Naive B cell (primary cell): ENCODE data around the gene RAE1. TPM values are rescaled to one million over a fixed set of nuclear protein-coding genes. Genes with fewer than 3 reads are reported as not detected.

Source experiments
- ATAC-seq, 2 donors: fragments of 150-1000 bp; cut with Tn5 transposase; 2 replicates each; pipeline ENCODE4 v1.10.0; 2021; ENCODE audit warnings: low read depth in 2 of 2, mild to moderate bottlenecking in 2 of 2, moderate library complexity in 2 of 2
- DNase-seq: peaks from one replicate; pipeline ENCODE4 v3.0.0; 2022
- H3K27ac Mint-ChIP-seq, 6 donors: one replicate each; pipeline ENCODE4 v1.8.0; 2020 to 2022; ENCODE audit warnings: mild to moderate bottlenecking in 6 of 6, mixed read lengths in 6 of 6, moderate library complexity in 5 of 6, inconsistent platforms in 2 of 6
- H3K27me3 Mint-ChIP-seq, 3 donors: one replicate each; pipeline ENCODE4 v1.8.0; 2021 to 2022; ENCODE audit warnings: mixed read lengths in 3 of 3, mild to moderate bottlenecking in 1 of 3
- H3K36me3 Mint-ChIP-seq, 2 donors: one replicate each; pipeline ENCODE4 v1.8.0; 2020 to 2022; ENCODE audit warnings: mixed read lengths in 2 of 2, inconsistent platforms in 1 of 2, mild to moderate bottlenecking in 1 of 2
- H3K4me1 Mint-ChIP-seq, 3 donors: one replicate each; pipeline ENCODE4 v1.8.0; 2020 to 2022; ENCODE audit warnings: mixed read lengths in 3 of 3, inconsistent platforms in 1 of 3, mild to moderate bottlenecking in 1 of 3, moderate library complexity in 1 of 3
- H3K4me3 Mint-ChIP-seq, 8 donors: one replicate each; pipeline ENCODE4 v1.8.0; 2020 to 2022; ENCODE audit warnings: mild to moderate bottlenecking in 8 of 8, mixed read lengths in 8 of 8, moderate library complexity in 8 of 8, inconsistent platforms in 2 of 8
- H3K9me3 Mint-ChIP-seq, 7 donors: one replicate each; pipeline ENCODE4 v1.8.0; 2020 to 2022; ENCODE audit warnings: mixed read lengths in 7 of 7, mild to moderate bottlenecking in 5 of 7, inconsistent platforms in 2 of 7, moderate library complexity in 1 of 7
- polyA plus RNA-seq, 6 donors: library from polyadenylated mRNA; unstranded; fragments of 300-500 nt; fragmentation: Illumina TruSeq; gene quantifications; one replicate each; pipeline ENCODE4 v1.2.3, GENCODE V29; 2021; ENCODE audit warnings: low read depth in 6 of 6

RAE1 gene
- polyA plus RNA-seq, 6 donors from 2014 or later, result 31.1 to 55.1 (median 39.8) TPM

GRCh38 chr20:57388953-57389694 is 38.1 kb downstream of the RAE1 start:
- peak; percentile 80 for DNase-seq
- H3K4me3 Mint-ChIP-seq, result peak overlapping the region; percentile 86 to 96 (median 90)
- ATAC-seq, result peak; percentile 24 to 31
- H3K27ac Mint-ChIP-seq, result peak overlapping the region; percentile 99 to 100 (median 100)
- H3K27me3 Mint-ChIP-seq, result no peaks in the 10 kb centered on the region
- H3K4me1 Mint-ChIP-seq, result peaks cover 33 to 38% (median 38%) of the 10 kb centered on the region in 3 donors
- no peaks in the 10 kb centered on the region for H3K9me3 Mint-ChIP-seq
- H3K36me3 Mint-ChIP-seq, result peaks cover 7 to 21% of the 10 kb centered on the region in 2 donors

GRCh38 chr20:57389695-57390603 is 38.9 kb downstream of the RAE1 start:
- Mint-ChIP-seq H3K4me1 (peaks cover 41 to 46% (median 41%) of the 10 kb centered on the region in 3 donors), H3K27me3 (no peaks in the 10 kb centered on the region), H3K27ac (peak overlapping the region; percentile 99 to 100 (median 100)), H3K4me3 (peak overlapping the region; percentile 86 to 96 (median 90)), H3K36me3 (peaks cover 7 to 17% of the 10 kb centered on the region in 2 donors), H3K9me3 (no peaks in the 10 kb centered on the region)
- peak; percentile 22 to 31 for ATAC-seq
- DNase-seq, result peak; percentile 77

GRCh38 chr20:57390604-57391438 is 39.8 kb downstream of the RAE1 start, which contains the start of gene RBM38:
RBM38 (plus strand) TSS chr20:57391396; CDS start chr20:57391582, 186 bp downstream.
- peaks cover 7 to 17% of the 10 kb centered on the region in 2 donors for H3K36me3 Mint-ChIP-seq
- no peaks in the 10 kb centered on the region for H3K27me3 Mint-ChIP-seq
- H3K9me3 Mint-ChIP-seq, result no peaks in the 10 kb centered on the region
- DNase-seq, result peak; percentile 82
- H3K4me3 Mint-ChIP-seq, result peak within 1 kb of the TSS; percentile 87 to 98 (median 95)
- ATAC-seq, result peak; percentile 49 to 58
- H3K27ac Mint-ChIP-seq, result peak within 1 kb of the TSS; percentile 99 to 100 (median 100)
- H3K4me1 Mint-ChIP-seq, result peaks cover 41 to 53% (median 45%) of the 10 kb centered on the region in 3 donors

GRCh38 chr20:57391439-57392301 is 40.6 kb downstream of the RAE1 start:
- Mint-ChIP-seq H3K27ac (peak overlapping the region; percentile 98 to 100 (median 100)), H3K4me3 (peak overlapping the region; percentile 82 to 98 (median 95)), H3K27me3 (no peaks in the 10 kb centered on the region), H3K4me1 (peaks cover 43 to 62% (median 54%) of the 10 kb centered on the region in 3 donors), H3K9me3 (no peaks in the 10 kb centered on the region), H3K36me3 (peaks cover 7 to 17% of the 10 kb centered on the region in 2 donors)
- ATAC-seq (no peak), DNase-seq (peak; percentile 38)

GRCh38 chr20:57392512-57393271 is 41.6 kb downstream of the RAE1 start:
- Mint-ChIP-seq H3K9me3 (no peaks in the 10 kb centered on the region), H3K4me1 (peaks cover 53 to 72% (median 64%) of the 10 kb centered on the region in 3 donors), H3K36me3 (peaks cover 7 to 17% of the 10 kb centered on the region in 2 donors), H3K27ac (peak overlapping the region; percentile 98 to 100 (median 100)), H3K27me3 (no peaks in the 10 kb centered on the region), H3K4me3 (peak overlapping the region; percentile 82 to 98 (median 95))
- ATAC-seq (peak; percentile 34 to 35), DNase-seq (peak; percentile 87)

- ATAC-seq, result no peak
- Mint-ChIP-seq H3K4me1 (peaks cover 57 to 76% (median 69%) of the 10 kb centered on the region in 3 donors), H3K9me3 (no peaks in the 10 kb centered on the region), H3K36me3 (peaks cover 7 to 17% of the 10 kb centered on the region in 2 donors), H3K27ac (peak overlapping the region; percentile 98 to 100 (median 100)), H3K4me3 (peak overlapping the region; percentile 82 to 98 (median 95)), H3K27me3 (no peaks in the 10 kb centered on the region)
- DNase-seq, result no peak
Measured at GRCh38 chr20:57393321-57394120, 42.5 kb downstream of the RAE1 start.

GRCh38 chr20:57394121-57395082 is 43.3 kb downstream of the RAE1 start:
- Mint-ChIP-seq H3K27me3 (no peaks in the 10 kb centered on the region), H3K36me3 (peaks cover 7 to 26% of the 10 kb centered on the region in 2 donors), H3K27ac (peak overlapping the region; percentile 99 to 100 (median 100)), H3K9me3 (no peaks in the 10 kb centered on the region), H3K4me1 (peaks cover 60 to 79% (median 74%) of the 10 kb centered on the region in 3 donors), H3K4me3 (peak overlapping the region; percentile 82 to 98 (median 95))
- DNase-seq (no peak), ATAC-seq (no peak)

- peaks cover 62 to 80% (median 77%) of the 10 kb centered on the region in 3 donors for H3K4me1 Mint-ChIP-seq
- ATAC-seq (no peak), DNase-seq (peak; percentile 25)
- peaks cover 7 to 26% of the 10 kb centered on the region in 2 donors for H3K36me3 Mint-ChIP-seq
- H3K27me3 Mint-ChIP-seq, result no peaks in the 10 kb centered on the region
- H3K4me3 Mint-ChIP-seq, result peak overlapping the region; percentile 66 to 98 (median 86)
- no peaks in the 10 kb centered on the region for H3K9me3 Mint-ChIP-seq
- peak overlapping the region; percentile 99 to 100 (median 100) for H3K27ac Mint-ChIP-seq
Measured at GRCh38 chr20:57395111-57395966, 44.3 kb downstream of the RAE1 start.

GRCh38 chr20:57396212-57396983 is 45.3 kb downstream of the RAE1 start:
- Mint-ChIP-seq H3K4me3 (peak overlapping the region; percentile 51 to 98 (median 84)), H3K27ac (peak overlapping the region; percentile 99 to 100 (median 100)), H3K36me3 (peaks cover 14 to 30% of the 10 kb centered on the region in 2 donors), H3K9me3 (no peaks in the 10 kb centered on the region), H3K4me1 (peaks cover 67 to 84% (median 81%) of the 10 kb centered on the region in 3 donors), H3K27me3 (no peaks in the 10 kb centered on the region)
- ATAC-seq (no peak), DNase-seq (no peak)
